Uterus (tissue), 4 donors: ENCODE results near the gene CHPF. TPM values are rescaled to one million over a fixed set of nuclear protein-coding genes. Genes with fewer than 3 reads are reported as not detected.

Experiments used
- DNase-seq, 2 donors: peaks; one replicate each; pipeline ENCODE4 v3.0.0-alpha.2; 2019 to 2020
- H3K27ac ChIP-seq, 2 donors: fragments of 200-600 bp; sonication (generic); 1 replicate in 1 of 2; 2 replicates in 1 of 2; pipeline ENCODE4 v1.5.1; 2016 to 2018
- H3K27me3 ChIP-seq, 2 donors: fragments of 200-600 bp; sonication (generic); one replicate each; pipeline ENCODE4 v1.5.1; 2018 to 2019; ENCODE audit warnings: control low read depth in 1 of 2
- H3K36me3 ChIP-seq, 2 donors: fragments of 200-600 bp; sonication (generic); one replicate each; pipeline ENCODE4 v1.5.1; 2019; ENCODE audit warnings: control low read depth in 1 of 2
- H3K4me1 ChIP-seq, 2 donors: fragments of 200-600 bp; sonication (generic); one replicate each; pipeline ENCODE4 v1.5.1; 2018 to 2019; ENCODE audit warnings: control low read depth in 1 of 2
- H3K4me3 ChIP-seq, 2 donors: fragments of 200-600 bp; sonication (generic); 1 replicate in 1 of 2; 2 replicates in 1 of 2; pipeline ENCODE4 v1.5.1; 2018 to 2019; ENCODE audit warnings: mild to moderate bottlenecking in 1 of 2
- H3K9me3 ChIP-seq, 2 donors: fragments of 200-600 bp; sonication (generic); one replicate each; pipeline ENCODE4 v1.5.1; 2019; ENCODE audit warnings: control low read depth in 1 of 2
- CTCF ChIP-seq, 4 experiments: fragments of 200-600 bp in 2 of 4; fragments of 450-650 bp in 2 of 4; sonication (generic) in 2 of 4; IDR thresholded peaks; one replicate each; pipeline ENCODE4 v1.5.1; 2016 to 2019; ENCODE audit warnings: antibody characterized with exemption in 4 of 4, mild to moderate bottlenecking in 2 of 4, moderate library complexity in 1 of 4
- POLR2A ChIP-seq, 2 donors: fragments of 450-650 bp; IDR thresholded peaks; one replicate each; pipeline ENCODE4 v1.6.1; 2016; ENCODE audit warnings: antibody characterized with exemption in 2 of 2, mild to moderate bottlenecking in 1 of 2, moderate library complexity in 1 of 2
- intact Hi-C: fragments of 100-400 bp; cut with DNase I; formaldehyde crosslinking; loops from one replicate; pipeline ENCODE4 v1.15.1; 2023; ENCODE audit warnings: low total_unique reads
- total RNA-seq, 4 donors: library from RNA; depleted of rRNA in 3 of 4; stranded (reverse); fragments of >200 nt in 3 of 4; gene quantifications; one replicate each; pipeline versions ENCODE4 v1.1.0 to v1.2.4, GENCODE V29; 2014 to 2023
- donor health status: DM: yes; HTN: yes; CAD: no.

The CHPF gene
- total RNA-seq, 4 donors from 2014 or later, result 16.5 to 194 (median 42.5) TPM

GRCh38 chr2:219574484-219575311 is 31.1 kb upstream of the CHPF start:
- H3K27me3 ChIP-seq, result no peaks in the 10 kb centered on the region
- no peaks in the 10 kb centered on the region for H3K36me3 ChIP-seq
- H3K4me3 ChIP-seq, result no peak overlapping the region
- intact Hi-C loops, result no loop called here
- peaks cover 0 to 6% of the 10 kb centered on the region in 2 donors for H3K4me1 ChIP-seq
- no peak for DNase-seq
- no peaks in the 10 kb centered on the region for H3K9me3 ChIP-seq
- no peak overlapping the region for H3K27ac ChIP-seq
- TF ChIP-seq POLR2A (IDR thresholded peaks at IDR 0.05) (no peak), CTCF (IDR thresholded peaks at IDR 0.05) (no peak)

GRCh38 chr2:219573166-219573565 is 29.6 kb upstream of the CHPF start:
- H3K27ac ChIP-seq, result no peak overlapping the region
- intact Hi-C loops, result no loop called here
- no peak for TF ChIP-seq POLR2A (IDR thresholded peaks at IDR 0.05)
- TF ChIP-seq CTCF (IDR thresholded peaks at IDR 0.05), result no peak
- H3K4me3 ChIP-seq, result peak overlapping the region in 1 of 2 donors; percentile 60
- no peaks in the 10 kb centered on the region for H3K9me3 ChIP-seq
- no peak for DNase-seq
- peaks cover 0 to 6% of the 10 kb centered on the region in 2 donors for H3K4me1 ChIP-seq
- H3K36me3 ChIP-seq, result no peaks in the 10 kb centered on the region
- H3K27me3 ChIP-seq, result no peaks in the 10 kb centered on the region

GRCh38 chr2:219572237-219573001 is 28.8 kb upstream of the CHPF start, which contains the start of gene INHA:
Gene INHA (plus strand): TSS chr2:219572310. CDS start chr2:219572375, 65 bp downstream.
- H3K27me3 ChIP-seq, result no peaks in the 10 kb centered on the region
- TF ChIP-seq POLR2A (IDR thresholded peaks at IDR 0.05) (no peak), CTCF (IDR thresholded peaks at IDR 0.05) (no peak)
- H3K4me1 ChIP-seq, result peaks cover 0 to 6% of the 10 kb centered on the region in 2 donors
- no peak for DNase-seq
- peak within 1 kb of the TSS; percentile 37 to 60 for H3K4me3 ChIP-seq
- H3K36me3 ChIP-seq, result no peaks in the 10 kb centered on the region
- no peaks in the 10 kb centered on the region for H3K9me3 ChIP-seq
- peak within 1 kb of the TSS; percentile 87 to 88 for H3K27ac ChIP-seq
- intact Hi-C loops, result no loop called here

GRCh38 chr2:219571311-219572236 is 28.0 kb upstream of the CHPF start, which contains the start of gene OBSL1:
Gene OBSL1 (minus strand): TSS chr2:219571539. CDS start chr2:219571232, 307 bp downstream.
- peak within 1 kb of the TSS; percentile 87 to 88 for H3K27ac ChIP-seq
- peak within 1 kb of the TSS; percentile 37 to 60 for H3K4me3 ChIP-seq
- H3K9me3 ChIP-seq, result no peaks in the 10 kb centered on the region
- TF ChIP-seq POLR2A (IDR thresholded peaks at IDR 0.05) (no peak), CTCF (IDR thresholded peaks at IDR 0.05) (no peak)
- intact Hi-C loops, result no loop called here
- H3K27me3 ChIP-seq, result no peaks in the 10 kb centered on the region
- DNase-seq, result peak; percentile 63 to 66
- H3K36me3 ChIP-seq, result no peaks in the 10 kb centered on the region
- H3K4me1 ChIP-seq, result peaks cover 0 to 6% of the 10 kb centered on the region in 2 donors
